HUES64 (cell line): ENCODE results near the gene SMCO1.

Experiments
- H3K27ac ChIP-seq: 2 replicates; pipeline ENCODE4 v1.7.0; 2013; ENCODE audit warnings: low read depth, low read length, inconsistent platforms
- H3K27me3 ChIP-seq: 2 replicates; pipeline ENCODE4 v1.6.1; 2013; ENCODE audit warnings: mild to moderate bottlenecking, low read length; ENCODE audit not compliant: insufficient read depth
- H3K36me3 ChIP-seq: 2 replicates; pipeline ENCODE4 v1.6.1; 2013; ENCODE audit warnings: mild to moderate bottlenecking, low read length; ENCODE audit not compliant: insufficient read depth
- H3K4me1 ChIP-seq: 2 replicates; pipeline ENCODE4 v1.6.1; 2013; ENCODE audit warnings: mild to moderate bottlenecking, low read length, moderate library complexity; ENCODE audit not compliant: insufficient read depth
- H3K4me3 ChIP-seq: 2 replicates; pipeline ENCODE4 v1.5.1; 2013; ENCODE audit warnings: mild to moderate bottlenecking, low read length, moderate library complexity
- H3K9ac ChIP-seq: 2 replicates; pipeline ENCODE4 v1.6.1; 2013; ENCODE audit warnings: mild to moderate bottlenecking, low read depth, low read length
- H3K9me3 ChIP-seq: 2 replicates; pipeline ENCODE4 v1.6.1; 2013; ENCODE audit warnings: low read depth, low read length; ENCODE audit not compliant: insufficient read depth
- WGBS: fragments of 150-250, 120-280 bp; methylation state at CpG from one replicate; pipeline ENCODE4 v1.1.7; 2013; ENCODE audit warnings: missing lambda C conversion rate; 5-methylcytosine and 5-hydroxymethylcytosine counted together

SMCO1 gene

GRCh38 chr3:196547067-196547466 is 31.9 kb upstream of the SMCO1 start:
- Histone ChIP-seq H3K27ac (no peak overlapping the region), H3K4me3 (no peak overlapping the region), H3K36me3 (no peaks in the 10 kb centered on the region), H3K27me3 (no peaks in the 10 kb centered on the region), H3K4me1 (no peaks in the 10 kb centered on the region), H3K9me3 (peaks cover 16% of the 10 kb centered on the region), H3K9ac (no peak overlapping the region)
- WGBS, result 94% methylated on average over 2 of the region's 2 CpGs

- Histone ChIP-seq H3K4me3 (no peak overlapping the region), H3K27me3 (no peaks in the 10 kb centered on the region), H3K9me3 (peaks cover 16% of the 10 kb centered on the region), H3K27ac (no peak overlapping the region), H3K4me1 (no peaks in the 10 kb centered on the region), H3K9ac (no peak overlapping the region), H3K36me3 (no peaks in the 10 kb centered on the region)
- WGBS, result 94% methylated on average over 5 of the region's 5 CpGs
These were observed 31.4 kb upstream of the SMCO1 start for GRCh38 chr3:196546537-196546936.

DNA sequence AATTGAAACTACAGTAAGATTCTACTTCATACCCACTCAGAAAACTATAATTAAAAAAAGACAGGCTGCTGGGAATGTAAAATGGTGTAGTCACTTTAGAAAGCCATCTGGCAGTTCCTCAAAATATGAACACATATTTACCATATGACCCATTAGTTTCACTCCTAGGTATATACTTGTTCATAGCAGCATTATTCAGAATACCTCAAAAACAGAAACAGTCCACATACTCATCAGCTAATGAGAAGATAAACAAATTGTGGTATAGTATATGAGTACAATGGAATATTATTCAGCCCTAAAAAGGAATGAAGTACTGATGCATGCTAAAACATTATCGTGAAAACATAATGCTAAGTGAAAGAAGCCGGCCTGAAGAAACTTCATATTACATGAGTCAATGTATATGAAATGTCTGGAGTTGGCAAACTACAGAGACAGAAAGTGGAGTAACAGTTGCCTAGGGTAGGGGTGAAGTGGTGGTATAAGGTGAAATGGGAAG is 29.4 kb upstream of the SMCO1 start:
- Histone ChIP-seq H3K27me3 (no peaks in the 10 kb centered on the region), H3K9ac (no peak overlapping the region), H3K27ac (no peak overlapping the region), H3K9me3 (peaks cover 4% of the 10 kb centered on the region; the same call in 1 of the 2 replicates), H3K4me1 (no peaks in the 10 kb centered on the region), H3K36me3 (no peaks in the 10 kb centered on the region), H3K4me3 (no peak overlapping the region)
- WGBS, result 99% methylated on average over 2 of the region's 2 CpGs

GRCh38 chr3:196541684-196542445 is 26.7 kb upstream of the SMCO1 start:
- no peak overlapping the region for H3K9ac ChIP-seq
- H3K27ac ChIP-seq, result no peak overlapping the region
- H3K36me3 ChIP-seq, result no peaks in the 10 kb centered on the region
- 0 out of 2 replicates have a peak, but pooled peaks cover 2% of the 10 kb centered on the region for H3K9me3 ChIP-seq
- no peaks in the 10 kb centered on the region for H3K4me1 ChIP-seq
- no peaks in the 10 kb centered on the region for H3K27me3 ChIP-seq
- H3K4me3 ChIP-seq, result no peak overlapping the region
- 96% methylated on average over 5 of the region's 6 CpGs for WGBS

DNA sequence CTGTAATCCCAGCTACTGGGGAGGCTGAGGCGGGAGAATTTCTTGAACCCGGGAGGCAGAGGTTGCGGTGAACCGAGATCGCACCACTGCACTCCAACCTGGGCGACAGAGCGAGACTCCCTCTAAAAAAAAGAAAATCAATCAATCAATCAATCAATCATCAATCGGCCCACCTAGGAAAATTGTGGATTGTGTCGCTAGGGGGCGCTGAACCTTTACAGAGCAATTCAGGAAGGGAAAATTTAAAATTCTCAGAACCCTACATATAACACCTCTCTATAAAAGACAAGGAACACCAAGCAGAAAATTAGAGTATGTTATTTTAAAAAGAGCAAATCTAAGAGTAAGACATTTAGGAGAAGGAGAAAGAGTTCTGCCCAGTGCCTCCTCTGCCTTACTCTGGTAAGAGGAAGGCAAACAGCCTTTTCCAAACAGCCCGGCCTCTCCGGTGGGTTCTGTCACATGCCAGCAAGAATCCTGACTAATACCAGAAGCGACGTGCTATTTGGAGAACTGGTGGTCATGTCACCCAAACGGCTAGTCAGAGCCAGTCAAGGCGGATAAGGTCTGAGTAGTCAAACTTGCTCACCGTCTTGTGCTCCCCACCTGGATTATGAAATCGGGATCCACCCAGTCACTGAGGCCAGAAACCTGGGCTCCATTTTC is 22.3 kb upstream of the SMCO1 start:
- Histone ChIP-seq H3K4me1 (peaks cover 6% of the 10 kb centered on the region; the same call in 1 of the 2 replicates), H3K36me3 (no peaks in the 10 kb centered on the region), H3K27me3 (no peaks in the 10 kb centered on the region), H3K4me3 (no peak overlapping the region), H3K9me3 (no peaks in the 10 kb centered on the region), H3K27ac (no peak overlapping the region), H3K9ac (no peak overlapping the region)
- 71% methylated on average over 18 of the region's 18 CpGs for WGBS

GRCh38 chr3:196533260-196533681 is 18.1 kb upstream of the SMCO1 start:
- Histone ChIP-seq H3K27me3 (no peaks in the 10 kb centered on the region), H3K4me3 (no peak overlapping the region), H3K36me3 (no peaks in the 10 kb centered on the region), H3K27ac (peak overlapping the region; percentile 79; the same call in 1 of the 2 replicates), H3K9me3 (peaks cover 3% of the 10 kb centered on the region; the same call in 1 of the 2 replicates), H3K9ac (no peak overlapping the region), H3K4me1 (peaks cover 6% of the 10 kb centered on the region; the same call in 1 of the 2 replicates)
- WGBS, result 15% methylated on average over 14 of the region's 14 CpGs

DNA sequence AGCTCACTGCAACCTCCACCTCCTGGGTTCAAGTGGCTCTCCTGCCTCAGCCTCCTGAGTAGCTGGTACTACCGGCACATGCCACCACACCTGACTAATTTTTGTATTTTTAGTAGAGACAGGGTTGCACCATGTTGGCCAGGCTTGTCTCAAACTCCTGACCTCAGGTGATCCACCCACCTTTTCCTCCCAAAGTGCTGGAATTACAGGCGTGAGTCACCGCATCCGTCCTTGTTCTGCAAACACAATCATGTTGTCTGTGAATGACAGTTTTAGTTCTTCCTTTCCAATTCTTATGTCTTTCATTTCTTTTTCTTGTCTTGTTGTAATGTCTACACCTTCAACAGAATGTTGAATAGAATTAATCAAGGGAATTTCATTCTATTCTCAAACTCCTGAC is 16.3 kb upstream of the SMCO1 start:
- H3K4me3 ChIP-seq, result no peak overlapping the region
- H3K27ac ChIP-seq, result no peak overlapping the region
- H3K27me3 ChIP-seq, result no peaks in the 10 kb centered on the region
- H3K36me3 ChIP-seq, result no peaks in the 10 kb centered on the region
- H3K9me3 ChIP-seq, result peaks cover 3% of the 10 kb centered on the region; the same call in 1 of the 2 replicates
- no peak overlapping the region for H3K9ac ChIP-seq
- peaks cover 6% of the 10 kb centered on the region; the same call in 1 of the 2 replicates for H3K4me1 ChIP-seq
- WGBS, result 96% methylated on average over 4 of the region's 4 CpGs

DNA sequence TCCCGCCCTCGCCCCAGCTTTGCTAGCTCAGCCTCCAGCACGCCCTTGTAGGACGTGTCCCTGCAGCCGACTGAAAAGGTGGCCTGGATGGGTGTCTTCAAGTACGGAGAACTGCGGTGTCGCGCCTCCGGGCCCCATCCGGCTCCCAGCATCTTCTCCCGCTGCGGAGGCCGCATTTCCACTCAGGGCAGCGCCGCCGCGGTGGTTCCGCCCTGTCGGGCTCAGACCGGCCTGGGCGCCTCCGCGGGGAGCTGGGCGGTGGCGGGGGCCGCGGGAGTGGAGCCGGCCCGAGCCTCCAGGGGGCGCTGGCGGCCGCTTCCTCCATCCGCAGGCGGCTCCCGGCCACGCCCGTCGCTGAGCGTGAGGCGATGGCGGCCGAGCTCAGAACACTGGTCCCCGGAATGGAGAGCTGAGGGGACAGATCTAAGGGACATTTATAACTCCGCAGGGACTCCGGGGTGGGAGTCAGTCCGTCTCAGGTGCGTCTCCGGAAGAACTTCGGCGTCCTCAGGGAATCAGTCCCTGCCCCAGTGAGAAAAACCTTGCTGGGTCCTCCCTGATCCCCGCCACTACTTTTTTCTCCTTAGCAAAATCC is 13.6 kb upstream of the SMCO1 start:
- Histone ChIP-seq H3K4me3 (peak overlapping the region; percentile 42), H3K27me3 (no peaks in the 10 kb centered on the region), H3K4me1 (peaks cover 6% of the 10 kb centered on the region; the same call in 1 of the 2 replicates), H3K36me3 (no peaks in the 10 kb centered on the region), H3K27ac (no peak overlapping the region), H3K9ac (no peak overlapping the region; the same call in 1 of the 2 replicates), H3K9me3 (peaks cover 3% of the 10 kb centered on the region; the same call in 1 of the 2 replicates)
- WGBS, result 55% methylated on average over 52 of the region's 52 CpGs

GRCh38 chr3:196525141-196525540 is 10.0 kb upstream of the SMCO1 start:
- no peak overlapping the region for H3K9ac ChIP-seq
- H3K4me1 ChIP-seq, result no peaks in the 10 kb centered on the region
- WGBS, result 92% methylated on average over 4 of the region's 4 CpGs
- H3K27ac ChIP-seq, result no peak overlapping the region
- no peaks in the 10 kb centered on the region for H3K36me3 ChIP-seq
- H3K27me3 ChIP-seq, result no peaks in the 10 kb centered on the region
- peaks cover 17% of the 10 kb centered on the region for H3K9me3 ChIP-seq
- no peak overlapping the region for H3K4me3 ChIP-seq

DNA sequence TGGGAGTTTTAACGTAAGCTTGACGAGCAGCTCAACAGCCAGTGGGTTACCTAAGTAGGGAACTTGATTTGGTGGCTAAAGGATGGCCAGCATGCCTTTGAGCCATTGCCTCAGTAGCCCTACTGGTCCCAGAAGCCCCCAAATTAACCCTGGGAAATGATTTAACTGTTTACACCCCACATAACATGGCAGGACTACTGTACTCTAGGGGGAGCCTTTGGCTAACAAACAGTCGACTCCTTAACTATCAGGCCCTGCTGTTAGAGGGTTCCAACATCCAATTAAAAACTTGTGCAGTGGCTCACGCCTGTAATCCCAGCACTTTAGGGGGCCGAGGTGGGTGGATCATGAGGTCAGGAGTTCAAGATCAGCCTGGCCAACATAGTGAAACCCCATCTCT is 9.4 kb upstream of the SMCO1 start:
- 66% methylated on average over 5 of the region's 5 CpGs for WGBS
- Histone ChIP-seq H3K27me3 (no peaks in the 10 kb centered on the region), H3K9me3 (peaks cover 23% of the 10 kb centered on the region), H3K4me3 (no peak overlapping the region), H3K4me1 (no peaks in the 10 kb centered on the region), H3K27ac (no peak overlapping the region), H3K9ac (no peak overlapping the region), H3K36me3 (no peaks in the 10 kb centered on the region)

- 96% methylated on average over 4 of the region's 4 CpGs for WGBS
- Histone ChIP-seq H3K4me3 (no peak overlapping the region), H3K27ac (no peak overlapping the region), H3K36me3 (no peaks in the 10 kb centered on the region), H3K9me3 (peaks cover 30% of the 10 kb centered on the region), H3K9ac (no peak overlapping the region), H3K27me3 (no peaks in the 10 kb centered on the region), H3K4me1 (no peaks in the 10 kb centered on the region)
These were observed 8.7 kb upstream of the SMCO1 start for GRCh38 chr3:196523841-196524240.
